Measurements from ENCODE around the gene ATP2B3.

The ATP2B3 gene

DNA sequence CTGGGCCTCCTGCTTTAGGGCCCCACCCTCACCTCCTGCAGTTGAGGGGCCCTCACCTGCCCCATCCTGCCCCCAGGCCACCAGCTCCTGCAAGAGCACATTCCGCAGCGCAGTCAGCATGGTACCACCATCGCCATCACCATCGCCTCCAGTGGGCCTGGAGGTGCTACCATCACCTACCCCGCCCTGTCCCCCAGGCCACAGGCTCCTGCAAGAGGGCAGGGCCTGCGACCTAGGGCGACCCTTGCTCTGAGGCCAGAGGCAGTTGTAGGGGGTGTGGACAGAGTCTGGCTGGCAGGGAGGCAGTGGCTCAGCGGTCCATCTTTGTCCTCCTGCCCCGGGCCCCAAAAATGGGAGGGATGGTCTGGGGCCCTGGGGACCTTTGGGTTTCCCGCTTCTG is 43.2 kb upstream of the ATP2B3 start:
- TF ChIP-seq, protein P1, sequence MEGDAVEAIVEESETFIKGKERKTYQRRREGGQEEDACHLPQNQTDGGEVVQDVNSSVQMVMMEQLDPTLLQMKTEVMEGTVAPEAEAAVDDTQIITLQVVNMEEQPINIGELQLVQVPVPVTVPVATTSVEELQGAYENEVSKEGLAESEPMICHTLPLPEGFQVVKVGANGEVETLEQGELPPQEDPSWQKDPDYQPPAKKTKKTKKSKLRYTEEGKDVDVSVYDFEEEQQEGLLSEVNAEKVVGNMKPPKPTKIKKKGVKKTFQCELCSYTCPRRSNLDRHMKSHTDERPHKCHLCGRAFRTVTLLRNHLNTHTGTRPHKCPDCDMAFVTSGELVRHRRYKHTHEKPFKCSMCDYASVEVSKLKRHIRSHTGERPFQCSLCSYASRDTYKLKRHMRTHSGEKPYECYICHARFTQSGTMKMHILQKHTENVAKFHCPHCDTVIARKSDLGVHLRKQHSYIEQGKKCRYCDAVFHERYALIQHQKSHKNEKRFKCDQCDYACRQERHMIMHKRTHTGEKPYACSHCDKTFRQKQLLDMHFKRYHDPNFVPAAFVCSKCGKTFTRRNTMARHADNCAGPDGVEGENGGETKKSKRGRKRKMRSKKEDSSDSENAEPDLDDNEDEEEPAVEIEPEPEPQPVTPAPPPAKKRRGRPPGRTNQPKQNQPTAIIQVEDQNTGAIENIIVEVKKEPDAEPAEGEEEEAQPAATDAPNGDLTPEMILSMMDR (IDR thresholded peaks at IDR 0.05; ENCODE audit: insufficient read depth, missing control alignments): no peak
- no peak for FAIRE-seq
- DNase-seq (ENCODE audit: insufficient read length, low spot score): no peak

DNA sequence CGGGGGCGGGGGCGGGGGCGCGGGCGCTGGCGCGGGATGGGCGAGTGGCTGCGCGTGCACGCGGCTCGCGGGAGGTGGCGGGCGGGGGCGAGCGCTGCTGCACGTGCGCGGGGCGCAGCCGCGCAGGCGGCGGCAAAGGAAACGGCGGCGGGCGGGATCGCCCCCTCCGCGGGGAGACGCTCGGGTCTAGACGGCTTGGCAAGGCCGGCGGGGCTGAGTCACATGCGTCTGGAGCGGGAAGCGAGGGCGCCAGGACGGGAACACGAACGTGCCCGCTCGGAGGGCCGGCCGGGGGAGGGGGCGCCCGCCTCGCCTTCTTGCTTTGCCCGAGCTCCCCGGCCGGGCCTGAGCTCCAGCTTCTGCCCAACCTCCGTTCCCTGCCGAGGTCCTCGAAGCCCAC is 42.7 kb upstream of the ATP2B3 start:
- TF ChIP-seq, protein P1 (IDR thresholded peaks at IDR 0.05; ENCODE audit: insufficient read depth, missing control alignments): no peak
- FAIRE-seq: no peak
- DNase-seq (ENCODE audit: insufficient read length, low spot score): no peak

DNA sequence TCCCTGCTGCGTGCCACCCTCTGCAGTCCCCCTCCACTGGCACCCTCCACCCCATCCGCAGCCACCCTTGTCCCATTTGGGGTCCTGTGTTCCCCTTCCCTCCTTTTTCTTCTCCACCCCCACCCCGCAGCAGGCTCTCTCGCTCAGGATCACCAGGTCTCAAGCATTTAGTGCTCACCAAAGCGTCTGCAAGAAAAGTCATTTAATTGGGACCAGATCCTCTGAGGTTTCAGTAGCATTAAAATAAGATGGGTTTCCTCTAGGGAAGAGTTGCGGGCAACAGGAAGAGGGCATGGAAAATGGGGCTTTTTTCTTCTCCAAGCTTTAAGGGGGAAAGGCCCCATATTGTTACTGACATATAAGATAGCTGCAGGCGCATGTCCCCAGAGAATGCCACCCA is 42.2 kb upstream of the ATP2B3 start:
- DNase-seq (ENCODE audit: insufficient read length, low spot score) (no peak), FAIRE-seq (no peak)
- TF ChIP-seq, protein P1 (IDR thresholded peaks at IDR 0.05; ENCODE audit: insufficient read depth, missing control alignments): no peak

GRCh38 chrX:153475751-153476281 is 41.6 kb upstream of the ATP2B3 start:
- DNase-seq (ENCODE audit: insufficient read length, low spot score) (no peak), FAIRE-seq (no peak)
- TF ChIP-seq, protein P1 (IDR thresholded peaks at IDR 0.05; ENCODE audit: insufficient read depth, missing control alignments): no peak

DNA sequence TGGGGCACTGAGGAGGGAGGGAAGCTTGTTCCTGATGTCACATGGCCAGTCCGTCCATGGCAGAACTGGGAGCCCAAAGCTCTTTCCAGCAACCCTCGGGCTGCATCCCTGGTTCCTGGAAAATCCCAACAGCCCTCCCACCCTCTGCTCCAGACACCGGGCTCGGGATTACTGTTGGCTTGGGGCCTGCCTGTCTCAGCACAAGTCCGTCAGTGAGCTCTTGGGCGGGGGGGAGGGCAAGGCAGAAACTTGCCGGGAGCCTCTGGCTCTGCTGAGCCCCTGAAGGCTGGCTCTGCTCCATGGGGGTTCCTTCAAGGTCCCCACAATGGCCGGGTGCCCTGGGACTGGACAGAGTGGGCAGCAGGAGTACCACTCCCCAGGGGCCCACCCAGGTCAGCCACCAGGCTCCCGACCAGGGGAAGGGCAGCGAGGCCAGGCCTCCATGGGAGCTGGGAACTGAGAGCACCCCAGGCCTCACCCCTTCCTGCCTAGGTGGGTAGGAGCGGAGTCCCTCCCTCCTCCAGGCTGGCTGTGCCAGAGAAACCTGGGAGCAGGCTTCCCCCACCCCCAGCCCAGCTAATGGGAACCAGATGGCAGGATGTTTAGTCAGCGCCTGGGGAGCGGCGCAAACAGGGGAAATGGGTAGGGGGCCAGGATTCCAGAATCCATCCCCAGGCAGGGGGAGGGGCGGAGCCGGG is 40.6 kb upstream of the ATP2B3 start:
- DNase-seq (ENCODE audit: insufficient read length, low spot score) (no peak), FAIRE-seq (no peak)
- TF ChIP-seq, protein P1 (IDR thresholded peaks at IDR 0.05; ENCODE audit: insufficient read depth, missing control alignments): no peak

DNA sequence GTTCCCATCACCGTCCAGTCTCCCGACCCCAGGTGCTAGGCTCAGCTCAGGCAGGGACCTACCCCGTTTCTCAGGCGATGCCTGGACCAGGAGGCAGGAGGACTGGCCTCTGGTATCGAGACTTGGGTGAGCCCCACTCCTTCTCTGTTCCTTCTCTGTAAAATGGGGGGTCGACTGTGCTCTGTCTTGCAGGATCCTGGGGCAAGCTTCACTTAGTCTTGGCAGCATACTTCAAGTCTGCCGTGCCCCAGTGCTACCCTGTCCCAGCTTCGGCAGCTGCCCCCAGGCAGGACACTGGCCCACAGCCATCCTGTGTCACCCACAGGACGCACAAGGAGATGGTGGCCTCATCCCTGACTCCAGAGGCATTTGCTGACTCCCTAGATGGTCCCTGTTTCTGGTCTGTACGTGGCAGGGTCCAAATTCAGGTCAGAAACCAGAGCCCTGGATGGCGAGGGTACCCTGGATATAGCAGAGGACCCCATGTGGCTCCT is 40.0 kb upstream of the ATP2B3 start:
- FAIRE-seq (no peak), DNase-seq (ENCODE audit: insufficient read length, low spot score) (no peak)
- TF ChIP-seq, protein P1 (IDR thresholded peaks at IDR 0.05; ENCODE audit: insufficient read depth, missing control alignments): no peak

DNA sequence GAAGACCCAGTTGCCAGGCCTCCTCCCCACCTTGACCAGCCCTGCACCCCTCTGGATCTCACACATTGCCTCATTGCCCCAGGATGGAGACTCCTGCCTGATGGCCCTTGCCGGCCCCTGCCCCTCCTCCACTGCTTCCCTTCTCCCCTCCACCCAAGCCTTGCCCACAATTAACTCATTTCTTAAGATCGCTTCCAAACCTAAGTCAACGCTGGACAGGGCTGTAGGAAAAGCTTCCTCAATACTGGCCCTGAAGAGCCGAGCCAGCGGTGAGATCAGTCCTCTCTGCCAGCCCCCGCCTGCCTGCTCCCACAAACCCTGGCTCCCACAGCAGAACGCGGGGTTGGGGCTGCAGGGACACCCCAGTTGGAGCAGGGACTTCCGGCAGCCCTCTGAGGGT is 39.5 kb upstream of the ATP2B3 start:
- TF ChIP-seq, protein P1 (IDR thresholded peaks at IDR 0.05; ENCODE audit: insufficient read depth, missing control alignments): no peak
- DNase-seq (ENCODE audit: insufficient read length, low spot score): no peak
- FAIRE-seq: no peak

Data from D721Med (cell line).